ENCODE results near the gene NPDC1.

GRCh38 chr9:137028263-137029057, 17.5 kb downstream of the NPDC1 start:
- TF ChIP-seq CTCF (IDR thresholded peaks at IDR 0.05) (no peak), POLR2A (IDR thresholded peaks at IDR 0.05) (no peak), POLR2AphosphoS5 (IDR thresholded peaks at IDR 0.05) (no peak)

Data from sigmoid colon (tissue), 4 donors.